ENCODE results near the gene RGS19. TPM values are rescaled to one million over a fixed set of nuclear protein-coding genes. Genes with fewer than 3 reads are reported as not detected.

Gene RGS19
- polyA plus RNA-seq, 1 of the 3 experiments (the other 2 are of a cell fraction), result 20.5 TPM

DNA sequence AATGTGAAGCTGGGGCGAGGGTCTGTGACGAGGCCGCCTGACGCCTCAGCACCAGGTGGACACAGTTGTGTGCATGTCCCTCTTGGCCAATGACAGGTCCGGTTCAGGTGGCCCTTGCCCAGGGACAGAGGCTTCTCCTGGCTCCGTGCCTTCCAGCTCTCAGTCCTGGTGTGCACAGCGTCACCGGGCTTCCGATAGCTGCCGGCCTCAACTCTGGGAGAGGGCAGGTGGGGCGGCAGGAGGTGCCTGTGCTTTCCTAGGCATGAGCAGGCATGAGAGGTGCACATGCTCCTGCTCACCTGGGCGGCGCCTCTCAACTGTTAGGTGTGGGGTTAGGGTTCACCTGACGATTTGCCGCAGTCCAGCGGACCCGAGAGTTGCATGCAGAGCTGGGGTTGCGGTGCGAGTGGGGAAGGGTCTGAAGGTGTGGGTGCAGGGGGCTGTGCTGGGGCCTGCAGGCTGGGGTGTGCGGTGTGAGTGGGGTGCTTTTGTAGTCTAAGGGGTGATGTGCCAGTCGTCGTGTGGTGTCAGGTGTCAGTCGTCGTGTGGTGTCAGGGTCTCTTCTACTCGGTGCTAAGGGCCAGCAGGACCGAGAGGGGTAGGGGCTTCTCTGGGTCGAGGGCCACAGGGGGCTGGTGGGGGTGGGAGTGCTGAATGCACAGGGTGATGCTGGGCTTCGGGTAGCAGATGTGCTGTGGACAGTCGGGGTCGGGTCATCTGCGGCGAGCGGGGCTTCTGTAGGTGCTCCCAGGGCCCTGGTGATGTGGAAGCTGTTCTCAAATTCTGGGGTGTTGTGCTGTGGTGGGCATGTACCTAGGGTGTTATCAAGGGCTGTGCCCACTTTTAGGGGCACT lies 26.1 kb downstream of the RGS19 start:
- CTCF ChIA-PET, result interaction anchor here (0.6 to 7.8 kb wide), 8 partner anchors 9 to 73 kb away, joined by 3 to 85 read pairs (median 6); partner anchors contain the start of genes RGS19 and TCEA2
- WGBS (ENCODE audit: low lambda C conversion rate), result 90% methylated on average over 23 of the region's 33 CpGs
- H3K27ac ChIP-seq (ENCODE audit: low read depth in 2 of 2, low read length in 1 of 2), result no peak overlapping the region

More for the DNA sequence above, 26.1 kb downstream of the RGS19 start:
- Histone ChIP-seq H3F3A (replicated peaks; ENCODE audit: insufficient read depth) (no peaks in the 10 kb centered on the region), H3K36me3 (replicated peaks in 1 of 2; ENCODE audit: control insufficient read depth in 1 of 2, insufficient read depth in 2 of 2, low read length in 1 of 2) (no peaks in the 10 kb centered on the region), H3K9ac (no peak overlapping the region), H3K27me3 (ENCODE audit: insufficient read depth) (peaks cover 11% of the 10 kb centered on the region), H3K4me3 (ENCODE audit: low read depth in 2 of 2, low read length in 1 of 2) (no peak overlapping the region), H3K79me2 (ENCODE audit: insufficient read depth) (no peaks in the 10 kb centered on the region), H4K20me1 (ENCODE audit: insufficient read depth) (no peaks in the 10 kb centered on the region), H3K4me1 (ENCODE audit: control insufficient read depth in 1 of 2, insufficient read depth in 2 of 2, low read depth in 1 of 2, low read length in 1 of 2) (peaks cover 0 to 10% of the 10 kb centered on the region in 2 experiments; a peak in 1 of 4 replicates), H2AFZ (ENCODE audit: low read depth) (no peak overlapping the region), H3K9me3 (no peaks in the 10 kb centered on the region), H3K4me2 (no peak overlapping the region), H3K9me2 (no peaks in the 10 kb centered on the region)
- TF ChIP-seq, protein P1, sequence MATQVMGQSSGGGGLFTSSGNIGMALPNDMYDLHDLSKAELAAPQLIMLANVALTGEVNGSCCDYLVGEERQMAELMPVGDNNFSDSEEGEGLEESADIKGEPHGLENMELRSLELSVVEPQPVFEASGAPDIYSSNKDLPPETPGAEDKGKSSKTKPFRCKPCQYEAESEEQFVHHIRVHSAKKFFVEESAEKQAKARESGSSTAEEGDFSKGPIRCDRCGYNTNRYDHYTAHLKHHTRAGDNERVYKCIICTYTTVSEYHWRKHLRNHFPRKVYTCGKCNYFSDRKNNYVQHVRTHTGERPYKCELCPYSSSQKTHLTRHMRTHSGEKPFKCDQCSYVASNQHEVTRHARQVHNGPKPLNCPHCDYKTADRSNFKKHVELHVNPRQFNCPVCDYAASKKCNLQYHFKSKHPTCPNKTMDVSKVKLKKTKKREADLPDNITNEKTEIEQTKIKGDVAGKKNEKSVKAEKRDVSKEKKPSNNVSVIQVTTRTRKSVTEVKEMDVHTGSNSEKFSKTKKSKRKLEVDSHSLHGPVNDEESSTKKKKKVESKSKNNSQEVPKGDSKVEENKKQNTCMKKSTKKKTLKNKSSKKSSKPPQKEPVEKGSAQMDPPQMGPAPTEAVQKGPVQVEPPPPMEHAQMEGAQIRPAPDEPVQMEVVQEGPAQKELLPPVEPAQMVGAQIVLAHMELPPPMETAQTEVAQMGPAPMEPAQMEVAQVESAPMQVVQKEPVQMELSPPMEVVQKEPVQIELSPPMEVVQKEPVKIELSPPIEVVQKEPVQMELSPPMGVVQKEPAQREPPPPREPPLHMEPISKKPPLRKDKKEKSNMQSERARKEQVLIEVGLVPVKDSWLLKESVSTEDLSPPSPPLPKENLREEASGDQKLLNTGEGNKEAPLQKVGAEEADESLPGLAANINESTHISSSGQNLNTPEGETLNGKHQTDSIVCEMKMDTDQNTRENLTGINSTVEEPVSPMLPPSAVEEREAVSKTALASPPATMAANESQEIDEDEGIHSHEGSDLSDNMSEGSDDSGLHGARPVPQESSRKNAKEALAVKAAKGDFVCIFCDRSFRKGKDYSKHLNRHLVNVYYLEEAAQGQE (IDR thresholded peaks at IDR 0.05; ENCODE audit: low read depth, low read length), result no peak
- TF ChIP-seq, protein P2, sequence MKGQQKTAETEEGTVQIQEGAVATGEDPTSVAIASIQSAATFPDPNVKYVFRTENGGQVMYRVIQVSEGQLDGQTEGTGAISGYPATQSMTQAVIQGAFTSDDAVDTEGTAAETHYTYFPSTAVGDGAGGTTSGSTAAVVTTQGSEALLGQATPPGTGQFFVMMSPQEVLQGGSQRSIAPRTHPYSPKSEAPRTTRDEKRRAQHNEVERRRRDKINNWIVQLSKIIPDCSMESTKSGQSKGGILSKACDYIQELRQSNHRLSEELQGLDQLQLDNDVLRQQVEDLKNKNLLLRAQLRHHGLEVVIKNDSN (IDR thresholded peaks at IDR 0.05; ENCODE audit: borderline replicate concordance, low read depth), result no peak
- TF ChIP-seq SIN3A (IDR thresholded peaks at IDR 0.05; ENCODE audit: borderline replicate concordance, low read depth, low read length) (no peak), SMC3 (IDR thresholded peaks at IDR 0.05; ENCODE audit: low read depth, low read length) (no peak), RFX5 (IDR thresholded peaks at IDR 0.05; ENCODE audit: low read length) (no peak)
- TF ChIP-seq, protein P3, sequence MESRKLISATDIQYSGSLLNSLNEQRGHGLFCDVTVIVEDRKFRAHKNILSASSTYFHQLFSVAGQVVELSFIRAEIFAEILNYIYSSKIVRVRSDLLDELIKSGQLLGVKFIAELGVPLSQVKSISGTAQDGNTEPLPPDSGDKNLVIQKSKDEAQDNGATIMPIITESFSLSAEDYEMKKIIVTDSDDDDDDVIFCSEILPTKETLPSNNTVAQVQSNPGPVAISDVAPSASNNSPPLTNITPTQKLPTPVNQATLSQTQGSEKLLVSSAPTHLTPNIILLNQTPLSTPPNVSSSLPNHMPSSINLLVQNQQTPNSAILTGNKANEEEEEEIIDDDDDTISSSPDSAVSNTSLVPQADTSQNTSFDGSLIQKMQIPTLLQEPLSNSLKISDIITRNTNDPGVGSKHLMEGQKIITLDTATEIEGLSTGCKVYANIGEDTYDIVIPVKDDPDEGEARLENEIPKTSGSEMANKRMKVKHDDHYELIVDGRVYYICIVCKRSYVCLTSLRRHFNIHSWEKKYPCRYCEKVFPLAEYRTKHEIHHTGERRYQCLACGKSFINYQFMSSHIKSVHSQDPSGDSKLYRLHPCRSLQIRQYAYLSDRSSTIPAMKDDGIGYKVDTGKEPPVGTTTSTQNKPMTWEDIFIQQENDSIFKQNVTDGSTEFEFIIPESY (IDR thresholded peaks at IDR 0.05; ENCODE audit: borderline replicate concordance, low read depth), result no peak
- DNase-seq, result no peak
- POLR2A ChIA-PET, result interaction anchor here (1.0 kb wide), 1 partner anchor 10 kb away, joined by 3 read pairs; the partner anchor contains the start of gene TCEA2

Measured in SK-N-SH (cell line).